Body of pancreas (tissue), 4 donors: ENCODE data around the gene FOXO1.

ENCODE experiments used
- CTCF ChIP-seq, 7 experiments: fragments of 450-650 bp in 4 of 7; fragments of 200-600 bp in 3 of 7; sonication (generic) in 3 of 7; IDR thresholded peaks; one replicate each; pipeline ENCODE4 v1.5.1; 2016 to 2019; ENCODE audit warnings: antibody characterized with exemption in 7 of 7
- POLR2A ChIP-seq, 3 donors: fragments of 450-650 bp; IDR thresholded peaks; one replicate each; pipeline ENCODE4 v1.6.1; 2016; ENCODE audit warnings: antibody characterized with exemption in 3 of 3, mild to moderate bottlenecking in 2 of 3

- TF ChIP-seq CTCF (IDR thresholded peaks at IDR 0.05), result no peak
- no peak for TF ChIP-seq POLR2A (IDR thresholded peaks at IDR 0.05)
Measured at GRCh38 chr13:40546047-40546446, 120.4 kb downstream of the FOXO1 start.
